OCI-LY7 (cell line): ENCODE results near the gene GRIN2D. TPM values are rescaled to one million over a fixed set of nuclear protein-coding genes. Genes with fewer than 3 reads are reported as not detected.

Experiments used
- Bru-seq: library from RNA; stranded (reverse); fragments of 400-500 nt; gene quantifications from one replicate; lab custom pipeline; 2021; lab: Mats Ljungman, UMichigan
- BruChase-seq, 2 experiments: library from RNA; stranded (reverse); fragments of 400-500 nt; gene quantifications; one replicate each; lab custom pipeline; 2021; lab: Mats Ljungman, UMichigan
- BruUV-seq: library from RNA; stranded (reverse); fragments of 400-500 nt; replicated peaks from 2 replicates; lab custom pipeline; 2021; lab: Mats Ljungman, UMichigan
- CTCF ChIA-PET: fragments of 300-600 bp; sonication (Branson Sonifier 250); formaldehyde crosslinking; loops from one replicate; lab custom pipeline; 2022; ENCODE audit warnings: antibody characterized with exemption; ENCODE audit not compliant: unreplicated experiment; lab: Charles Lee
- POLR2A ChIA-PET: fragments of 300-600 bp; sonication (Branson Sonifier 250); formaldehyde crosslinking; loops from one replicate; lab custom pipeline; 2022; ENCODE audit warnings: antibody characterized with exemption; lab: Charles Lee
- DNase-seq: peaks from one replicate; pipeline ENCODE4 v3.0.0-alpha.2; 2015; ENCODE audit warnings: low spot score
- H2AFZ ChIP-seq: fragments of 200-600 bp; sonication (generic), shearing (Covaris generic); 2 replicates; pipeline ENCODE4 v1.6.1; 2014; ENCODE audit warnings: mild to moderate bottlenecking, antibody characterized with exemption, low read length, moderate library complexity
- H3K27ac ChIP-seq: fragments of 200-600 bp; sonication (generic); 2 replicates; pipeline ENCODE4 v1.5.1; 2014; ENCODE audit warnings: mixed run types, low read depth, mild to moderate bottlenecking, moderate library complexity, low read length, inconsistent platforms; ENCODE audit not compliant: poor library complexity, severe bottlenecking
- H3K36me3 ChIP-seq: fragments of 200-600 bp; sonication (generic); 2 replicates; pipeline ENCODE4 v1.6.1; 2014; ENCODE audit warnings: mild to moderate bottlenecking, antibody characterized with exemption, low read length, moderate library complexity, mixed read lengths; ENCODE audit not compliant: insufficient read depth
- H3K4me1 ChIP-seq: fragments of 200-600 bp; sonication (generic); 2 replicates; pipeline ENCODE4 v1.5.1; 2014; ENCODE audit warnings: mild to moderate bottlenecking, low read length; ENCODE audit not compliant: insufficient read depth, poor library complexity, severe bottlenecking
- H3K4me2 ChIP-seq: fragments of 200-600 bp; sonication (generic); 2 replicates; pipeline ENCODE4 v1.6.1; 2014; ENCODE audit warnings: mild to moderate bottlenecking, low read length
- H3K4me3 ChIP-seq: fragments of 200-600 bp; sonication (generic); 2 replicates; pipeline ENCODE4 v1.5.1; 2014; ENCODE audit warnings: mild to moderate bottlenecking, low read depth, low read length; ENCODE audit not compliant: poor library complexity, severe bottlenecking
- H3K79me2 ChIP-seq: fragments of 200-600 bp; sonication (generic); 2 replicates; pipeline ENCODE4 v1.6.1; 2016; ENCODE audit warnings: low read depth, mild to moderate bottlenecking, low read length, moderate library complexity, mixed read lengths; ENCODE audit not compliant: insufficient read depth
- H3K9me2 ChIP-seq: fragments of 200-600 bp; sonication (generic); 2 replicates; pipeline ENCODE4 v1.6.1; 2016; ENCODE audit warnings: mild to moderate bottlenecking, low read length, mixed read lengths; ENCODE audit not compliant: insufficient read depth
- H3K9me3 ChIP-seq: fragments of 200-600 bp; sonication (generic); 2 replicates; pipeline ENCODE4 v1.6.1; 2014; ENCODE audit warnings: mild to moderate bottlenecking, mixed run types, low read length, mixed read lengths
- H4K20me1 ChIP-seq: fragments of 200-600 bp; sonication (generic); 2 replicates; pipeline ENCODE4 v1.6.1; 2014; ENCODE audit warnings: mild to moderate bottlenecking, antibody characterized with exemption, low read length, moderate library complexity, mixed read lengths; ENCODE audit not compliant: insufficient read depth
- CTCF ChIP-seq: fragments of 200-600 bp; sonication (generic); conservative IDR thresholded peaks from 2 replicates; pipeline ENCODE4 v1.5.1; 2014; ENCODE audit warnings: mild to moderate bottlenecking, antibody characterized with exemption, low read length, moderate library complexity, mixed read lengths
- EZH2phosphoT487 ChIP-seq: fragments of 200-600 bp; sonication (generic); IDR thresholded peaks from 2 replicates; pipeline ENCODE4 v1.6.1; 2018; ENCODE audit warnings: low read depth, borderline replicate concordance, mild to moderate bottlenecking, mixed run types, antibody characterized with exemption, low read length, moderate library complexity, mixed read lengths
- intact Hi-C: fragments of 100-400 bp; cut with micrococcal nuclease; formaldehyde crosslinking; loops from one replicate; pipeline ENCODE4 v1.10.0; 2022; ENCODE audit not compliant: unreplicated experiment
- long read RNA-seq: library from polyadenylated mRNA; stranded (forward); transcript quantifications from one replicate; pipeline ENCODE4 v2.0.0, GENCODE V29; 2022
- total RNA-seq, 2 experiments: library from RNA; depleted of rRNA in 1 of 2; stranded (reverse); fragments of >200 nt in 1 of 2; shearing (Covaris generic) in 1 of 2; gene quantifications; 2 replicates each; pipeline ENCODE4 v1.2.3, GENCODE V29; 2014 to 2022

Gene GRIN2D
- total RNA-seq (2014; rRNA removed; shearing (Covaris generic)) (not detected in 2 replicates), total RNA-seq (2022) (0.06 and 0.11 TPM in 2 replicates), Bru-seq, nascent RNA (percentile 11 among the genes with signal in this experiment), BruChase-seq, experiment 1, labeled RNA remaining after a 6-hour chase (percentile 10 among the genes with signal in this experiment), BruChase-seq, experiment 2, labeled RNA remaining after a 2-hour chase (percentile 11 among the genes with signal in this experiment)
- long read RNA-seq = 0 reads

- no TSS peak for BruUV-seq
- peak; percentile 18 for DNase-seq
- no peak for TF ChIP-seq EZH2phosphoT487
- 0 out of 2 replicates have a peak, but pooled peaks have one; percentile 19 for TF ChIP-seq CTCF
- no peaks in the 10 kb centered on the region for H4K20me1 ChIP-seq
- no peaks in the 10 kb centered on the region for H3K9me3 ChIP-seq
- intact Hi-C loops = loop anchor here (5.0 kb wide), 1 partner anchor 54 kb away; the partner anchor contains the start of gene GRWD1
- ChIA-PET POLR2A (no interaction called here), CTCF (no interaction called here)
- no peaks in the 10 kb centered on the region for H3K9me2 ChIP-seq
- peaks cover 7% of the 10 kb centered on the region; the same call in 1 of the 2 replicates for H3K36me3 ChIP-seq
- no peak within 1 kb of the TSS for H3K4me3 ChIP-seq
- H3K79me2 ChIP-seq = peaks cover 15% of the 10 kb centered on the region; the same call in 1 of the 2 replicates
- peak within 1 kb of the TSS; percentile 19; the same call in 1 of the 2 replicates for H3K4me2 ChIP-seq
- H2AFZ ChIP-seq = no peak within 1 kb of the TSS
- H3K27ac ChIP-seq = no peak within 1 kb of the TSS
- peaks cover 22% of the 10 kb centered on the region for H3K4me1 ChIP-seq
Measured at GRCh38 chr19:48393559-48394330, at the start of gene GRIN2D. Gene GRIN2D (plus strand): TSS chr19:48393668. CDS start chr19:48398393, 4,725 bp downstream.

GRCh38 chr19:48344892-48345291 lies 48.6 kb upstream of the GRIN2D start:
- H2AFZ ChIP-seq = no peak overlapping the region
- ChIA-PET CTCF (interaction anchor here (1.0 kb wide), 1 partner anchor 12 kb away, joined by 3 read pairs; no protein-coding TSS in a partner anchor), POLR2A (no interaction called here)
- H4K20me1 ChIP-seq = no peaks in the 10 kb centered on the region
- no peaks in the 10 kb centered on the region for H3K9me3 ChIP-seq
- no peaks in the 10 kb centered on the region for H3K79me2 ChIP-seq
- no peak overlapping the region for H3K27ac ChIP-seq
- no peak overlapping the region for H3K4me3 ChIP-seq
- intact Hi-C loops = no loop called here
- no peak overlapping the region for H3K4me2 ChIP-seq
- H3K9me2 ChIP-seq = no peaks in the 10 kb centered on the region
- no TSS peak for BruUV-seq
- DNase-seq = no peak
- H3K4me1 ChIP-seq = no peaks in the 10 kb centered on the region
- TF ChIP-seq EZH2phosphoT487 (no peak), CTCF (no peak)
- H3K36me3 ChIP-seq = no peaks in the 10 kb centered on the region; the same call in 1 of the 2 replicates
